Neural cell (in vitro differentiated cells): Measurements from ENCODE around the gene ADIPOR2.

Experiments
- EP300 ChIP-seq: fragments of 450-650 bp; conservative IDR thresholded peaks from 2 replicates; pipeline ENCODE4 v1.6.1; 2014; ENCODE audit warnings: antibody characterized with exemption, mild to moderate bottlenecking, moderate library complexity; ENCODE audit not compliant: poor library complexity, severe bottlenecking
- EZH2 ChIP-seq: fragments of 200-600, 300-800 bp; shearing (Covaris generic), sonication (generic); IDR thresholded peaks from 2 replicates; pipeline ENCODE4 v1.6.1; 2014; ENCODE audit warnings: antibody characterized with exemption, low read length, borderline replicate concordance, mild to moderate bottlenecking; ENCODE audit not compliant: insufficient read depth, poor library complexity, severe bottlenecking
- MXI1 ChIP-seq: fragments of 450-650 bp; conservative IDR thresholded peaks from 2 replicates; pipeline ENCODE4 v1.6.1; 2014; ENCODE audit warnings: antibody characterized with exemption, mild to moderate bottlenecking; ENCODE audit not compliant: poor library complexity, severe bottlenecking
- POLR2AphosphoS5 ChIP-seq: IDR thresholded peaks from 2 replicates; pipeline ENCODE4 v1.6.1; 2012
- RAD21 ChIP-seq: fragments of 450-650 bp; conservative IDR thresholded peaks from 2 replicates; pipeline ENCODE4 v1.6.1; 2014; ENCODE audit warnings: antibody characterized with exemption, mild to moderate bottlenecking, moderate library complexity
- SMC3 ChIP-seq: fragments of 450-650 bp; conservative IDR thresholded peaks from 2 replicates; pipeline ENCODE4 v1.6.1; 2014; ENCODE audit warnings: antibody characterized with exemption, mild to moderate bottlenecking, moderate library complexity; ENCODE audit not compliant: poor library complexity
- TAF1 ChIP-seq: IDR thresholded peaks from 2 replicates; pipeline ENCODE4 v1.6.1; 2012; ENCODE audit warnings: low read depth
- TF ChIP-seq, protein P1 (sequence below): fragments of 450-650 bp; IDR thresholded peaks from 2 replicates; pipeline ENCODE4 v1.5.1; 2014; ENCODE audit warnings: antibody characterized with exemption, mild to moderate bottlenecking, moderate library complexity; ENCODE audit not compliant: poor library complexity, severe bottlenecking
- TF ChIP-seq, protein P2 (sequence below): IDR thresholded peaks from 2 replicates; pipeline ENCODE4 v1.6.1; 2012; ENCODE audit warnings: borderline replicate concordance

GRCh38 chr12:1828856-1829255 is 138.0 kb downstream of the ADIPOR2 start:
- TF ChIP-seq, protein P1, sequence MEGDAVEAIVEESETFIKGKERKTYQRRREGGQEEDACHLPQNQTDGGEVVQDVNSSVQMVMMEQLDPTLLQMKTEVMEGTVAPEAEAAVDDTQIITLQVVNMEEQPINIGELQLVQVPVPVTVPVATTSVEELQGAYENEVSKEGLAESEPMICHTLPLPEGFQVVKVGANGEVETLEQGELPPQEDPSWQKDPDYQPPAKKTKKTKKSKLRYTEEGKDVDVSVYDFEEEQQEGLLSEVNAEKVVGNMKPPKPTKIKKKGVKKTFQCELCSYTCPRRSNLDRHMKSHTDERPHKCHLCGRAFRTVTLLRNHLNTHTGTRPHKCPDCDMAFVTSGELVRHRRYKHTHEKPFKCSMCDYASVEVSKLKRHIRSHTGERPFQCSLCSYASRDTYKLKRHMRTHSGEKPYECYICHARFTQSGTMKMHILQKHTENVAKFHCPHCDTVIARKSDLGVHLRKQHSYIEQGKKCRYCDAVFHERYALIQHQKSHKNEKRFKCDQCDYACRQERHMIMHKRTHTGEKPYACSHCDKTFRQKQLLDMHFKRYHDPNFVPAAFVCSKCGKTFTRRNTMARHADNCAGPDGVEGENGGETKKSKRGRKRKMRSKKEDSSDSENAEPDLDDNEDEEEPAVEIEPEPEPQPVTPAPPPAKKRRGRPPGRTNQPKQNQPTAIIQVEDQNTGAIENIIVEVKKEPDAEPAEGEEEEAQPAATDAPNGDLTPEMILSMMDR: no peak
- TF ChIP-seq, protein P2, sequence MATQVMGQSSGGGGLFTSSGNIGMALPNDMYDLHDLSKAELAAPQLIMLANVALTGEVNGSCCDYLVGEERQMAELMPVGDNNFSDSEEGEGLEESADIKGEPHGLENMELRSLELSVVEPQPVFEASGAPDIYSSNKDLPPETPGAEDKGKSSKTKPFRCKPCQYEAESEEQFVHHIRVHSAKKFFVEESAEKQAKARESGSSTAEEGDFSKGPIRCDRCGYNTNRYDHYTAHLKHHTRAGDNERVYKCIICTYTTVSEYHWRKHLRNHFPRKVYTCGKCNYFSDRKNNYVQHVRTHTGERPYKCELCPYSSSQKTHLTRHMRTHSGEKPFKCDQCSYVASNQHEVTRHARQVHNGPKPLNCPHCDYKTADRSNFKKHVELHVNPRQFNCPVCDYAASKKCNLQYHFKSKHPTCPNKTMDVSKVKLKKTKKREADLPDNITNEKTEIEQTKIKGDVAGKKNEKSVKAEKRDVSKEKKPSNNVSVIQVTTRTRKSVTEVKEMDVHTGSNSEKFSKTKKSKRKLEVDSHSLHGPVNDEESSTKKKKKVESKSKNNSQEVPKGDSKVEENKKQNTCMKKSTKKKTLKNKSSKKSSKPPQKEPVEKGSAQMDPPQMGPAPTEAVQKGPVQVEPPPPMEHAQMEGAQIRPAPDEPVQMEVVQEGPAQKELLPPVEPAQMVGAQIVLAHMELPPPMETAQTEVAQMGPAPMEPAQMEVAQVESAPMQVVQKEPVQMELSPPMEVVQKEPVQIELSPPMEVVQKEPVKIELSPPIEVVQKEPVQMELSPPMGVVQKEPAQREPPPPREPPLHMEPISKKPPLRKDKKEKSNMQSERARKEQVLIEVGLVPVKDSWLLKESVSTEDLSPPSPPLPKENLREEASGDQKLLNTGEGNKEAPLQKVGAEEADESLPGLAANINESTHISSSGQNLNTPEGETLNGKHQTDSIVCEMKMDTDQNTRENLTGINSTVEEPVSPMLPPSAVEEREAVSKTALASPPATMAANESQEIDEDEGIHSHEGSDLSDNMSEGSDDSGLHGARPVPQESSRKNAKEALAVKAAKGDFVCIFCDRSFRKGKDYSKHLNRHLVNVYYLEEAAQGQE: no peak
- TF ChIP-seq TAF1 (no peak), SMC3 (no peak), EZH2 (no peak), RAD21 (no peak), POLR2AphosphoS5 (peak; percentile 55), EP300 (peak; percentile 14), MXI1 (no peak)
